NCI-H1436 (cell line): ENCODE results near the gene TXNDC16.
"Not testable (repeated sequence)": the region's sequence is repeated elsewhere in the genome, so short reads cannot be mapped to it uniquely, and the experiment has no call there.

Experiments
- DNase-seq: peaks from one replicate; lab custom pipeline; 2025; lab: John Stamatoyannopoulos, UW

Gene TXNDC16

DNA sequence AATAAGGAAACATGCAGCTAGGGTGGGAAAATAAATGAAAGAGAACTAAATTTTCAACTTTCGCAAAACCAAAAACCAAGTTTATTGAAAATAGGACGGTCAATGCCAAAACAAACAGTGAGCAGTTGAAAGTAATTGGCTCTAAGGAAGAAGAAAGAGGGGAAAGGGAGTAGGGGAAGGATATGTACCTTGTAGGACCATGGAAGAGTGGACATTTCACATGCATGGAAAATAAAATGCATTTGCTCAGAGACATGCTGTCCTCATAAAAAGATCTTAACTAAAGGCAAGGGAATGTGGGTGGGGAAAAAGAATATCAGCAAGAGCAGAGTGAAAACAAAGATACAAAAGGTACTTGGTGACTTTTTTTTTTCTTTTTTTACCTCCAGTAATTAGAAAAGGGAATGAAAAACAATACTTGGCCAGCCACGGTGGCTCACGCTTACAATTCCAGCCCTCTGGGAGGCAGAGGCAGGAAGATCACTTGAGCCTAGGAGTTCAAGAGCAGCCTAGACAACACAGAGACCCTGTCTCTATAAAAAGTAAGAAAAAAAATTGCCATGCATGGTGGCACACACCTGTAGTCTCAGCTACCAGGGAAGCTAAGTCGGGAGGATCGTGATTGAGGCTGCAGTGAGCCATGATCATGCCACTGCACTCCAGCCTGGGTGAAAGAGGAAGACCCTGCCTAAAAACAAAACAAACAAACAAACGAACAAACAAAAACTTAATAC, 6.6 kb downstream of the TXNDC16 start:
- DNase-seq, result no peak

- no peak for DNase-seq
Measured at GRCh38 chr14:52538623-52539022, 13.7 kb downstream of the TXNDC16 start.

GRCh38 chr14:52536269-52536668, 16.0 kb downstream of the TXNDC16 start:
- no peak for DNase-seq

DNA sequence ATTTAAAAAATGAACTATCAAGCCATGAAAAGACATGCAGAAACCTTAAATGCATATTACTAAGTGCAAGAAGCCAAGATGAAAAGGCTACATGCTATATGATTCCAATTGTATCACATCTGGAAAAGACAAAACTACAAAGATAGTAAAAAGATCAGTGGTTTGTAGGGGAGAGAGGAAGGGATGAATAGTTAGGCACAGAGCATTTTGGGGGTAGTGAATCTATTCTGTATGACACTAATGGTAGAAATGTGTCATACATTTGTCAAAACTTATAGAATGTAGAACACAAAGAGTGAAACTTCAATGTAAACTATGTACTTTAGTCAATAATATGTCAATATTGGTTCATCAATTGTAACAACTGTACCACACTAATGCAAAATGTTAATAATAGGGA, 20.8 kb downstream of the TXNDC16 start:
- no peak for DNase-seq

DNA sequence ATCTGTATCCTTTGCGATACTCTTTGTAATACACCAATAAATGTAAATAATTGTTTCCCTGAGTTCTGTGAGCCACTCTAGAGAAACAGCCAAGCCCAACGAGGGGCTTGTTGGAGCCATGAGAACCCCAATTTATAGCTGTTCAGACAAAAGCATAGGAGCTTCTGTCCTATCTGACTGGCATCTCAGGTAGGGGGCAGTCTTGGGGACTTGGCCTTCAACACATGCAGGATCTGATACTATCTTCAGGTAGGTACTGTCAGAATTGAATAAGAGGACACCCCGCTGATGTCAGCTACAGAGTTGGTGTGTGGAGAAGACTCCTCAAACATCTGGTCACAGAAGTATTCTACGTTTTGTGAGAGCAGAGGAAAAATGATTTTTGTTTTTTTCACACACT, 25.3 kb downstream of the TXNDC16 start:
- DNase-seq, result no peak

- DNase-seq, result no peak
Measured at GRCh38 chr14:52522581-52523345, 29.5 kb downstream of the TXNDC16 start.

GRCh38 chr14:52522033-52522432, 30.3 kb downstream of the TXNDC16 start:
- no peak for DNase-seq

GRCh38 chr14:52514046-52514811, 38.1 kb downstream of the TXNDC16 start:
- DNase-seq, result no peak

- DNase-seq, result no peak
Measured at GRCh38 chr14:52513249-52513648, 39.1 kb downstream of the TXNDC16 start.

- no peak for DNase-seq
Measured at GRCh38 chr14:52494444-52494843, 57.9 kb downstream of the TXNDC16 start.

GRCh38 chr14:52485350-52485960, 66.8 kb downstream of the TXNDC16 start:
- DNase-seq, result no peak

DNA sequence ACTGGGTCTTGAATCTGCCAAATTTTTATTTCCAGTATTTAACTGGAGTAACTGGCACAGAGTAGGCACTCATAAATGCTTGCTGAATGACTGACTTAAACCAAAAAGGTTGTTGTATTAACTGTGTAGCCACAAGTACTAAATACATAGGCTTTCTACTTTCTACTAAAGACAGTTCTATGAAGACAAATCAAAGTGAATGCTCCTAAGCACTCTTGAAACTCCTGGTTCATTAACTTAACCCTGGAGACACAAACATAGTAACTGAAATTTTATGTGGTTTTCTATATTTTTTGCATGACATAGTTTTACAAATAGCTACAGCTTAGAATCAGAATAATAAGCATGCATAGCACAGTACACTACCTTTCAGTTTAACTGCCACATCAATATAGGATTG, 70.4 kb downstream of the TXNDC16 start:
- no peak for DNase-seq

- DNase-seq, result peak; percentile 13
Measured at GRCh38 chr14:52473557-52473956, 78.7 kb downstream of the TXNDC16 start.

GRCh38 chr14:52472728-52473127, 79.6 kb downstream of the TXNDC16 start:
- no peak for DNase-seq

DNA sequence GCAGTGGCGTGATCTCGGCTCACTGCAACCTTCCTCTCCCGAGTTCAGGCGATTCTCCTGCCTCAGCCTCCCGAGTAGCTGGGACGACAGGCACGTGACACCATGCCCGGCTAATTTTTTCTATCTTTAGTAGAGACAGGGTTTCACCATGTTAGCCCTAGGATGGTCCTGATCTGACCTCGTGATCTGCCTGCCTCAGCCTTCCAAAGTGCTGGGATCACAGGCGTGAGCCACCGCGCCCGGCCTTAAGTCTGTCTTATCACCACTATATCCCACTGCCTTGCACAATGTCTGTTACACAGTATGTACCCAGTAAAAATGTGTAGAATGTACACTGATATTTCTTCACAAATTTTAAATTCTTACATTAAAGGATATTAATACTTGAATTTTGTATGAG, 80.1 kb downstream of the TXNDC16 start:
- DNase-seq, result not testable (repeated sequence)

DNA sequence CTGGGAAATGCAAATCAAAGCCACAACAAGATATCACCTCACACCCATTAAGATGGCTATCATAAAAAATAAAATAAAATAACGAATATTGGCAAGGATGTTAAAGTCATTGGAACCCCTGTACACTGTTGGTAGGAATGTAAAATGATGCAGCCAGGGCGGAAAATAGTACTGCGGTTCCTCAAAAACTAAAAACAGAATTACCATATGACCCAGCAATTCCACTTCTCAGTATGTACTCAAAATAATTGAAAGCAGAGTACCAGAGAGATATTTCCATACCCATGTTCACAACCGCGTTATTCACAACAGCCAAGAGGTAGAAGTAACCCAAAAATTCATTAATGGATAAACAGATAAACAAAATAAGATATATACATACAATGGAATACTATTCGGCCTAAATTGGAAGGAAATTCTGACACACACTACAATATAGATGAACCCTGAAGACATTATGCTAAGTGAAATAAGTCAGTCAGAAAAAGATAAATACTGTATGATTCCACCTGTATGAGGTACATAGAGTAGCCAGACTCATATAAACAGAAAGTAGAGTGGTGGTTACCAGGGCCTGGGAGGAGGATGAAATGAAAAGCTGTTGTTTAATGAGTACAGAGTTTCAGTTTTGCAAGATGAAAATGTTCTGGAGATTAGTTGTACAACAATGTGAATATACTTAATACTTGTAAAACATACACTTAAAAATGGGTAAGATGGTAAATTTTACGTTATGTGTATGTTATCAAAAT, 84.6 kb downstream of the TXNDC16 start:
- no peak for DNase-seq

DNA sequence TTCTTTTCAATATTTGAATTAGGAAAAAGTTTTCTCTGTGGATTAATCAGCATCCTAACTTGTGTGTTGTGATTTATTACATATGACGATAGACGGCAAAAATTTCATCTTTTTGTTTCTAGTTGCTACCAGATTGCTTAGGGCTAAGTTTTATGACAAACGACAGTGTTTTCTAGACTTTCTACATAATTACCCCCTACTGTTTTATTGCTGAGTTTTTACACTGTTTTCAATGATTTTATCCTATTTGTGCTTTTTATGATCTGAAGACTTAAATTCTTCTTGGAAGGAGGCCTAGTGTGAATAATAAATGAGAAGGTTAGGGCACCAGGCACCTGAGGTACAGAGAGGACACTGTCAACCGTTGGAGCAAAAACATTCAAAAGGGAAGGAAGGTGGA, 88.1 kb downstream of the TXNDC16 start:
- DNase-seq, result no peak

- no peak for DNase-seq
Measured at GRCh38 chr14:52463375-52463774, 88.9 kb downstream of the TXNDC16 start.

GRCh38 chr14:52461721-52462120, 90.6 kb downstream of the TXNDC16 start:
- no peak for DNase-seq

GRCh38 chr14:52458721-52459085, 93.6 kb downstream of the TXNDC16 start:
- DNase-seq, result no peak

DNA sequence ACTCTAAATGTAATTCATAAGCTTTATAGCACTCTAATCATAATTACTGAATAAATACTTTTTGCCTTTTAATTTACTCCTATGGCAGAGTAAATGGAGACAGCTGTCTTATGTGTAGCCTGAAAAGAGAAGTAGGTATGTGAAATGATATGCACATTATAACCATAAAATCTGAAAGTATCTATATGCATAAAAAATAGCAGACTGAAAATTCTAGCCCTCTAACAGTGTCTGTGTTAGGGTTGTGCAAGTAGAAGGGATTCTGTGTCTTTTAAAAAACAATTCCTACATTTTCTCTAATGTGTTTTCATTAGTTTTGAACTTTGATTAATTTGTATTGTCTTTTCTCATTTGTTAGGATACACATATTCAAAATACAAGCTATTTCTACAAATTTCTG, 94.9 kb downstream of the TXNDC16 start:
- no peak for DNase-seq
